GM18517 (cell line): ENCODE measurements around the gene IQCF5.
"Not testable (repeated sequence)": the region's sequence is repeated elsewhere in the genome, so short reads cannot be mapped to it uniquely, and the experiment has no call there.

ENCODE experiments used
- ATAC-seq: cut with Tn5 transposase; IDR thresholded peaks from one replicate; pipeline ENCODE4 v1.9.1; 2021; ENCODE audit warnings: mild to moderate bottlenecking, moderate library complexity; ENCODE audit not compliant: unreplicated experiment

The IQCF5 gene

DNA sequence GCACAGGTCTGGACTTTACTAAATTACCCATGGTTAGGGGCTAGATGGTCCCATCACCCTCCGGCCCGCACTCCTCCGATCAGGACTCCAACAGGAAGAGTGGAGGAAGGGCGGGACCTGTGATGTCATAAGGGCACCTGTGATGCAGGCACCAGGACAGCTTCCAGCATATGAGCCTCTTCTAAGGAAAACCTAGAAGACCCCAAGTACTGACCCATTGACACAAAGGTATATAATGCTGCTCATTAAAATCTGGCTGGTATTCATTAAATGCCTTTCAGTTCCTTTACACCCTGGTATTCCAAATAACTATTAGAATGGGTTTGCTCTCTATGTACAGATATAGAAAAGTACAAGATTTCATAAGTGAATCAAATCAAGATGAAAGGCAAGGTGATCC lies at the start of gene IQCF5:
Gene IQCF5 (minus strand): TSS at position 101 of the 400 bp plus-strand sequence. CDS start 70 bp downstream, at position 31.
- ATAC-seq, result no peak

- no peak for ATAC-seq
Observed at GRCh38 chr3:51921081-51921578, 45.7 kb upstream of the IQCF5 start.

GRCh38 chr3:51916418-51916817 lies 41.0 kb upstream of the IQCF5 start:
- ATAC-seq, result no peak

- ATAC-seq, result no peak
Observed at GRCh38 chr3:51908026-51908425, 32.6 kb upstream of the IQCF5 start.

DNA sequence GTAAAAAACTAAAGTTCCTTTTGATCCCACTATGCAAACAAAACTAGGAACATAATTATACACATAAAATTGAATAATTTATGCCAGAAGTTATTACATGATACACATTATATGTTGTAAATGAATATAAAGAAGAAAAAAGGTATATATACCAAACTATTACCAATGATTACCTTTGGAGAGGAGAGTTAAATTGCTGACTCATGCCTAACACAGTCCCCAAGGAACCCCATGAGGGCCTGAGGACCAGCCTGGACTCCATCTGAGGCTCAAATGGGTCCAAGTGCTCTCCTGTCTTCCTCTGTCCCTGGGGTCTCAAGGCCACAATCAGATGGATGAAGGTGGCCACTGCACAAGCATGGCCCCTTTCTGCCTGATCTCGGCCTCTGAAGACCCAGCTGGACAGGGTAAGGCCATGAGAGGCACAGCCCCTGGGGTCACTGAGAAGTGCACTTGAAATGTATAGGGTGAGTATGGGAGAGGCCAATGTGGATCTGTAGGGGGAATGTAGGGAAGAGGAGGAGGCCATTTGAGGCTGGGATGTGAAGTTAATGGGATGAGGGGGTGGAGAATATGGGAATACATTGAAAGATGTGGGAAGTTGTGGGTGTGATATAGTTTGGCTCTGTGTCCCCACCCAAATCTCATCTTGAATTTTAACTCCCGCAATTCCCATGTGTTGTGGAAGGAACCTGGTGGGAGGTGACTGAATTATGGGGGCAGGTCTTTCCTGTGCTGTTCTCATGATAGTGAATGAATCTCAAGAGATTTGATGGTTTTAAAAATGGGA lies 28.8 kb upstream of the IQCF5 start:
- no peak for ATAC-seq

DNA sequence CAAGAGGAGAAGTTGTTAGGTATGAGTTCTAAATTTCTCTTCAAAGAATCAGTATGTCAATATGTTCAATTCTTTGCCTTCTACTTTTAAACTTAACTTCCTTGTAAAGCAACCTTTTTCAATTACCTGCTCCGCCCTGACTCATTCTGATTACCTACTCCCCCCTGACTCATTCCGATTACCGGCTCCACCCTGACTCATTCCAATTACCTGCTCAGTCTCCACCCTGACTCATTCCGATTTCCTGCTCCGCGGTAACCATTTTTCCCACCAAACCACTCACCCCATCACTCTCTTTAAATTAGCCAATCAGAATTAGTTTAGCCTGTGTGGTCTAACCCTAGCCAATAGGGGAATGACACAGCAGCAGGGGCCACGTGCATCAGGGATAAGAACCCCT lies 27.0 kb upstream of the IQCF5 start:
- not testable (repeated sequence) for ATAC-seq

DNA sequence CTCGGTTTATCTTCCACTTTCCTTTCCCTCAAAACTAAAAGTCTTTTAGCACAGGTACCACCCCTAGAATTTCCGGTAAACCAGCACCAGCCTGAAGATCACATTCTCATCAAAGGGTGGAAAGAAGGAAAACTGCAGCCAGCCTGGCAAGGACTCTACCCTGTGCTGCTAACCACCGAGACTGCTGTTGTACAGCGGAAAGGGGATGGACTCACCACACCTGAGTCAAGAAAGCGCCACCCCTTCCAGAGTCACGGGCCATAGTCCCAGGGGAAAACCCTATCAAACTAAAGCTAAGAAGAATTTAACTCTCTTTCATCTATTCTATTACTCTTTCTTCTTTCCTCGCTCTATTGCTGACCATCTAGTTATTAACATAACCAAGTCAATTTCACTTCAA lies 24.6 kb upstream of the IQCF5 start:
- ATAC-seq, result not testable (repeated sequence)

GRCh38 chr3:51897391-51897790 lies 22.0 kb upstream of the IQCF5 start:
- ATAC-seq, result no peak

- ATAC-seq, result no peak
Observed at GRCh38 chr3:51896607-51897305, 21.4 kb upstream of the IQCF5 start.

GRCh38 chr3:51894939-51895338 lies 19.5 kb upstream of the IQCF5 start:
- ATAC-seq, result no peak

- ATAC-seq, result no peak
Observed at GRCh38 chr3:51894391-51894790, 19.0 kb upstream of the IQCF5 start.

- no peak for ATAC-seq
Observed at GRCh38 chr3:51891242-51892039, 16.0 kb upstream of the IQCF5 start.

GRCh38 chr3:51888463-51889105 lies 13.2 kb upstream of the IQCF5 start:
- no peak for ATAC-seq

- no peak for ATAC-seq
Observed at GRCh38 chr3:51887620-51888019, 12.2 kb upstream of the IQCF5 start.

- no peak for ATAC-seq
Observed at GRCh38 chr3:51886447-51886846, 11.0 kb upstream of the IQCF5 start.

GRCh38 chr3:51879937-51880336 lies 4.5 kb upstream of the IQCF5 start:
- ATAC-seq, result no peak

DNA sequence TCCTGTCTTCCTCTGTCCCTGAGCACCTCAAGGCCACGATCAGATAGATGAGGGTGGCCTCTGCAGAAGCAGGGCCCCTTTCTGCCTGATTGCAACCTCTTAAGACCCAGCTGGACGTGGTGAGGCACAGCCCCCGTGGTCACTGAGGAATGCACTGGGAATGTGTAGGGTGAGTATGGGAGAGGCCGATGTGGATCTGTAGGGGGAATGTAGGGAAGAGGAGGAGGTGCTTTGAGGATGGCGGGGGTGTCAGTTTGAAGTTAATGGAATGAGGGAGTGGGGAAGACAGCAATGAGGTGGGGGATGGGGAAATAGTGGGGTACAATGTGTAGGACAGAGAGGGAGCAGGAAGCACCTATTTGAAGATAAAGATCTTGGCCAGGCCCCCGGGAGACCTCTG lies 785 bp upstream of the IQCF5 start:
- ATAC-seq, result no peak

- no peak for ATAC-seq
Observed at GRCh38 chr3:51874889-51875288, 512 bp downstream of the IQCF5 start.

DNA sequence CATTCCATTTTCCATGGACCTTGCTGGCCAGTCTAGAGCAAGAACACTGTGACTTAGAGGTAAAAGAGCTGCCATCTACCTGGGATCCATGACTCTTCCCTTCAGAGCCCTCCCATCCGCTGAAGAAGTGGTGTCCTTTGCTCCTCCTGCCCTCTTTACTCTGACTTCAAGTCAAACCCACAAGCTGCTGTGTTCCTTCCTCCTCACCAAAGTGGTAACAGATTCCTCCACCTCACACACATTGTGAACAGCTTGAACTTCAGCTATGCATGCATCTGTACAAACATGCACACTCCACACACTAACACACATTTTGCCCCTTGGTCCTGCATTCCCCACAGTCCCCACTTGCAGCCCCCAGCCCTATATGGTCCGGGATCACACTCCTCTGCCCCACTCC lies 990 bp downstream of the IQCF5 start:
- ATAC-seq, result no peak

DNA sequence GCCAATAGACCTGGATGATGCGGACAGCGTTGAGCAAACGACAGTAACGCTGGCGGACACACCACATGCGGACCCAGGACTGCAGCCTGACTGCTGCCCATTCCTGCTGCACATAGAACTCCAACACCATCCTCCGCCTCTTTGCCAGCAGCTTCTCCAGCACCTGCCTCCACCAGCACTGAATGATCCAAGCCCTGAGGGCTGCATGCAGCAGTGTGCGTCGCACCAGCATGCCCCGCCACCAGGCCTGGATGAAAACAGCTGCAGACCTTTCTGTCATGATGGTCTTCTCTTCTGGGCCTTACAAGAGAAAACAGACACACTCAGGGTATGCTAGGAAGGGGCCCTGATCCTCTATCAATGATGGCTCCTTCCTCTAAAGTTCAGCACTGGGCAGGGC lies 1.5 kb downstream of the IQCF5 start:
- ATAC-seq, result no peak

DNA sequence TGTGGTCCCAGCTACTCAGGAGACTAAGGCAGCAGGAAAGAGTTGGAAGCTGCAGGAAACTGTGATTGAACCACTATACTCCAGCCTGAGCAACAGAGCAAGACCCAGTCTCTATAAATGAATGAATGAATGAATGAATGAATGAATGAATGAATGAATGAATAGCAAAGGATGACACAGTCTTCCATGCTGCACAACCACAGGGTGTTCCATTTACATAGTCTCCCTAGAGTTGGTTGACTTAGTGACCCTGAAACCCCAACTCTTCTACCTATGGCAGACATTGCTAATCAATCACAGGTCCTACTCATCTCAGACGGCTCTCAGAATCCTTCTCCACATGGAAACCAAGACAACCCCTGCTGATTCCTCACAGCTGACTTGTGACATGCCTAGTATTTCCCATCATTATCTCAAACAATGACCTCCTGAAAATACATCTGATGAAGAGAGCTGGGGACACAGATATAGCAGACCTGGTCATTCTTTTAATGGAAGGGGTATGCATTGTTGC lies 2.1 kb downstream of the IQCF5 start:
- ATAC-seq, result no peak
